HG03571 (cell line): ENCODE data around the gene GJB5.
"Not testable (repeated sequence)": the region's sequence is repeated elsewhere in the genome, so short reads cannot be mapped to it uniquely, and the experiment has no call there.

Experiments
- ATAC-seq: cut with Tn5 transposase; IDR thresholded peaks from one replicate; pipeline ENCODE4 v1.9.1; 2021; ENCODE audit not compliant: unreplicated experiment

GJB5 gene

DNA sequence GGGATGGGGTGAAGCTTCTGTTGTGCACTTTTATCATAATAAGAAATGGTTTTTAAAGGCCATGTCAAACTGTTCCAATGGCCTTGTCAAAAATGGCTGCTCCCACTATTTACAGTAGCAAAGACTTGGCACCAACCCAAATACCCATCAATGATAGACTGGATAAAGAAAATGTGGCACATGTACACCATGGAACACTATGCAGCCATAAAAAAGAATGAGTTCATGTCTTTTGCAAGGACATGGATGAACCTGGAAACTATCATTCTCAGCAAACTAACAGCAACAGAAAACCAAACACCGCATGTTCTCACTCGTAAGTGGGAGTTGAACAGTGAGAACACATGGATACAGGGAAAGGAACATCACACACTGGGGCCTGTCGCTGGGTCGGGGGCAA is 18.3 kb downstream of the GJB5 start:
- not testable (repeated sequence) for ATAC-seq

DNA sequence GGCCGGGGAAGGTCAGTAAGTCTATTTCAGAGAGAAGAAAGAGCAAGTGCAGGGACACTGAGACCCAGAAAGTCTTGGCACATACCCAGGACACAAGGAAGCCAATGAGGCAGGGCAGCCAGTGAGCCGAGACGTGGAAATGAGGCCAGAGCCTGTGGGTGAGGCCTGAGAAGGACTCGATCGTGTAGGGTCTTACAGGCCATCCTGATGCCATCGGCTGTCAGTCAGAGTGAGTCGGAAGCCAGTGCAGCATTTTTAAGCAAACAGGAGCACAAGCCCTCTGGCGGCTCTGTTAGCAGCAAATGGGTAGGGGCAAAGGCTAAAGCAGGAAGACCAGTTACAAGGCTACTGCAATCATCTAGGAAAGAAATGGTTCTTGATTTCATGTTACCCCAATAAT is 20.1 kb downstream of the GJB5 start:
- ATAC-seq = no peak

DNA sequence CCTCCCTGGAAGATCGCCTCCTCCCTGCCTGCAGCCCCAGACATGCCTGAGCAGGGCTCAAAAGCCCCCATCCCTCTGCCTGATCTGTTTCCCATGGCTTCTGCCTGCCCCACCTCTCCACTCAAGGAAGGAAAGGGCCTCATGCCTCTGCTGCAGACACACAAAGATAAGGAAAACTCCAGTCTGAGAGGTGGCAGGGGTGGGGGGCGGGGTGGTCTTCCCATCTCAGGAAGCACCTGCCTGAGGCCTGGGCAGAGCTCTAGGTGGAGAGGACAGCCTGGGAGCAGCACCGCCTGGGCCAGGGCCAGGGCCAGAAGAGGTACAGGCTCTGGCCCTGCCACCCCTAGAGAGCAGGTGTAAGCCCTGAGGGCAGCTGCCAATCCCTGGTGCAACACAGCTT is 22.1 kb downstream of the GJB5 start:
- no peak for ATAC-seq

GRCh38 chr1:34777519-34778321 is 22.9 kb downstream of the GJB5 start:
- no peak for ATAC-seq

DNA sequence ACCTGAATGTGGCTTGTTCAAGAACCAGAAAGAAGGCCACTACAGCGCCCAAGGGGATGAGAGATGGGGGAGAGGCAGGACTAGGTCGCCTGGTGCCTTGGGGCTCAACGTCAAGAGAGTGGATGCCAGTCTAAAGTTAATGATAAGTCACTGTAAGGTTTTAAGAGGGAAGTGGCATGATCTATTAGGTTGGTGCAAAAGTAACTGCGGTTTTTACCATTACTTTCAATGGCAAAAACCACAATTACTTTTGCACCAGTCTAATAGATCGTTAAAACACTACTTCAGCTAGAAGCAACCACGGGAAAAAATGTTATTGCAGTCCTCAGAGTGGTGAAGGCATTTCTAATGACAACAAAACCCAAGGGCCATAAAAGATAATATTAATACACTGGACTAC is 23.5 kb downstream of the GJB5 start:
- ATAC-seq = no peak

GRCh38 chr1:34779005-34779404 is 24.2 kb downstream of the GJB5 start:
- no peak for ATAC-seq

DNA sequence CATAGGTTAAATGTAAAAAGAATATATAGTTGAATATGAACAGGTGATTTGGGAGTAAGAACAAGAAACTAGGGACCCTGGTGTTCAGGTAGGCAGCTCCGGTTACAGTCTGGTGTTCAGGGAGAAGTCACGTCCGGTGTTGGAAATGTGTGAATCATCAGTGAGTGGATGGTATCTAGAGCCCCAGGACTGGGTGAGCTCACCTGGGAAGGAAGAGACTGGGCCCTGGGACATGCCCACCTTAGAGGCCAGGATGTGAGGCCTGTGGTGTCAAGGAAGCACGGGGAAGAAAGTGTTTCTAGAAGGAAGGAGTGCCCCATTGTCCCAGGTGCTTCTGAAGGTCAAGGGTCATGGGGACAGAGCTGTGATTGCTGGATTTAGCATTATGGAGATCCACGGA is 24.7 kb downstream of the GJB5 start:
- ATAC-seq = no peak

DNA sequence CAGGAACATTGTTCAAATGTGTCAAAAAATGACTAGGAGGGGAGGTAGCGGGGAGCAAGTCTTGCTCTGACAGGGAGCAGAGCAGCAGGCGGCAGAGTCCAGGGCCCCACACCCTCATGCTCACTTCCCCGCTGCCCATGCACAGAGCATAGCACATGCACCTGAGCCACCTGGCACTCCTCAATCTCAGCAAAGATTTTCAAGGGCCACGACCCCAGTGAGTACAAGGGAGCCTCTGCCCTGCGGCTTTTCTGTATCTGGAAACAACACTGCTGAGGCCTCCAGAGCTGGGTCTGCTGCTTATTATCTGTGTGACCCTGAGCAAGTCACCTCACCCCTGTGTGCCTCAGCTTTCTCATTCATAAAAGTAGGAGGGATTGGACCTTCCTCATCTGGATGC is 25.1 kb downstream of the GJB5 start:
- ATAC-seq = no peak

DNA sequence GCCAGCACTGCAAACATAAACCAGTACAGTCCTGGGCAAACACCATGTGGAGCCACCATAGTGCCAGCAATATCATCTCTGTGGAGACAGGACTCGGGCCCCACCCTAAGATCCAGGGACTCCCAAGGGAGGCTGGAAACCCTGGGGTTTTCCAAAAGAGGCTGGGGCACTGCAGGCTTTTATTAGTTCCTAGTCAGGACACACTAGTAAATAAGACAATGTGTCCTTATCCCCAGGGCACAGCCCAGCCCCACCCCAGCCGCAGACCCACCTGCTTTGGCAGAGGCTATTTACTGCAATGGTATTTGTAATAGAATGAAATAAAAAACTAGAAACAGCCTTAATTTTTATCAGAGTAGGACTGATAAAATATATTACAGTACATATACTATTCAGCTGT is 25.7 kb downstream of the GJB5 start:
- ATAC-seq = no peak

DNA sequence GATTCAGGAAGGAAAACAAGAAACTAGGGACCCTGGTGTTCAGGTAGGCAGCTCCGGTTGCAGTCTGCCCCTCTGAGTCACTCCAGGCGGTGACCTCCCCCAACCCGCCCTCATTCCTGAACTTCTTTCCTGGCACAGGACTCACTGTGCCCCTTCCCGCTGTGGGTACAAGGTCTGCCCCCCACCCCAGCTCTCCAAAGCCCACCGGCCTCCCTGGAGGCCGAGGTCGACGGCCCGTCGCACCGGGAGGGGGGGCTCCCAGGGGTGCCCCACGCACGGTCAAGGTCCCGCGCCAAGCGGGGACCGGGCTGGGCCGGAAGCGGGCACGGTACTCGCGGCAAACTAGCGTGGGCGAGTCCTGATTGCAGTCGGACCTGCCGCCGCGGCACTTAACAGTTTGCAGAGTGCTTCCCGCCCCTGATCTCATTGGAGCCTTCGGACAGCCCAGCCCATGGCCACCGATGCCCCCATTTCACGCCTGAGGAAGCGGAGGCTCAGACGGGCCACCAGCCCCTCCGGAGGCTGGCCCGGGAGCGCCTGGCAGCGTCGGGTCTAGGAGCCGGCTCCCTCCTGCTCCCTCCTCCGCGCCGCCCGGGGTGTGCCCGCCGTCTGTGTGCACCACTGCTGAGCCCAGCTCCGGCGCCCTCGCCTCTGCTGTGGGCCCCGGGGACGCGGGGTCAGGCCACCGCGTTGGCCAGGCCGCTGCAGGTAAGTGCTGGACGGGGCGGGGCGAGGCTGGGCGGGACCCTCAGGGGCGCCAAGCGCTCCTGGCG is 26.4 kb downstream of the GJB5 start, which contains the start of gene GJB3:
TSS of gene GJB3 (plus strand) at position 144 of the 773 bp plus-strand sequence. CDS start 3,549 bp downstream, outside the sequence.
- ATAC-seq = no peak

GRCh38 chr1:34781844-34782391 is 27.1 kb downstream of the GJB5 start:
- no peak for ATAC-seq

DNA sequence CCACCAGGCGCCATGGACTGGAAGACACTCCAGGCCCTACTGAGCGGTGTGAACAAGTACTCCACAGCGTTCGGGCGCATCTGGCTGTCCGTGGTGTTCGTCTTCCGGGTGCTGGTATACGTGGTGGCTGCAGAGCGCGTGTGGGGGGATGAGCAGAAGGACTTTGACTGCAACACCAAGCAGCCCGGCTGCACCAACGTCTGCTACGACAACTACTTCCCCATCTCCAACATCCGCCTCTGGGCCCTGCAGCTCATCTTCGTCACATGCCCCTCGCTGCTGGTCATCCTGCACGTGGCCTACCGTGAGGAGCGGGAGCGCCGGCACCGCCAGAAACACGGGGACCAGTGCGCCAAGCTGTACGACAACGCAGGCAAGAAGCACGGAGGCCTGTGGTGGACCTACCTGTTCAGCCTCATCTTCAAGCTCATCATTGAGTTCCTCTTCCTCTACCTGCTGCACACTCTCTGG is 29.9 kb downstream of the GJB5 start:
- ATAC-seq = no peak

DNA sequence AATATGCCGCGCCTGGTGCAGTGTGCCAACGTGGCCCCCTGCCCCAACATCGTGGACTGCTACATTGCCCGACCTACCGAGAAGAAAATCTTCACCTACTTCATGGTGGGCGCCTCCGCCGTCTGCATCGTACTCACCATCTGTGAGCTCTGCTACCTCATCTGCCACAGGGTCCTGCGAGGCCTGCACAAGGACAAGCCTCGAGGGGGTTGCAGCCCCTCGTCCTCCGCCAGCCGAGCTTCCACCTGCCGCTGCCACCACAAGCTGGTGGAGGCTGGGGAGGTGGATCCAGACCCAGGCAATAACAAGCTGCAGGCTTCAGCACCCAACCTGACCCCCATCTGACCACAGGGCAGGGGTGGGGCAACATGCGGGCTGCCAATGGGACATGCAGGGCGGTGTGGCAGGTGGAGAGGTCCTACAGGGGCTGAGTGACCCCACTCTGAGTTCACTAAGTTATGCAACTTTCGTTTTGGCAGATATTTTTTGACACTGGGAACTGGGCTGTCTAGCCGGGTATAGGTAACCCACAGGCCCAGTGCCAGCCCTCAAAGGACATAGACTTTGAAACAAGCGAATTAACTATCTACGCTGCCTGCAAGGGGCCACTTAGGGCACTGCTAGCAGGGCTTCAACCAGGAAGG is 30.5 kb downstream of the GJB5 start:
- no peak for ATAC-seq

- ATAC-seq = no peak
These were observed 31.1 kb downstream of the GJB5 start for GRCh38 chr1:34785875-34786470.

DNA sequence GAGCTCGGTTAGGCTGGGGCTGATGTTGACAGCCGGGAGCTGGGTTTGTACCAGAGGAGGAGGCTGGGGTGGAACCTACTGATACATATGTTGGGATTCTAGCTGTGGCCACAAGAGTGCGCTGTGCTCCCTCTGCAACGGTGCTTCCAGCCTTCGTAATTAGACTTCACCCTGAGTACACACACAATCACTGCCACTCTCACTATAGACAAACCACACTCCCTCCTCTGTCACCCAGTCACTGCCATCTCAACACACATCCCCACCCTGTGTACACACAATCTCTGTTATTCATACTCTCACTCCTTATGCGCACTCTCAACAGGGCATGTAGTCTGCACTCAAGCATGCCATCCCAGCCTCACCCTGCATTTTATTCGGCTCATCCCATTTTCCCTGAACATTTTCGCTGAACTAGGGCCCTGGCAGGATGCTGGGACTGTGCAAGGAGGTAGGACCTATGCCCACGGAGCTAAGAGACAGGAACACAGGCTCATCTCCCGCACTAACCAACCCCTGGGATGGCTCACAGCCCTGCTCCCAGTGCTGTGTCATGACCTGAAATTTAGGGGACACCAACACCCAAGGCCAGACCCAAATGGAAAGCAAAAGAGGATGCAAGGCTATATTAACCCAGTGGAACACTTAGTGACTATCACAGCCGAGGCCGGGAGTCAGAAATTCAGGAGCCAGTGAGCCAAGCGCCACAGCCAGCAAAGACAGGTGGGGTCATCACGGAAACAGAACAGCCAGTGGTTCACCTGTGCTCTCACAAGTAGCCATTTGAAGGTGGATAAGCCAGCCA is 31.9 kb downstream of the GJB5 start:
- peak; percentile 68 for ATAC-seq

- ATAC-seq = no peak
These were observed 32.9 kb downstream of the GJB5 start for GRCh38 chr1:34787461-34788420.

- ATAC-seq = no peak
These were observed 36.1 kb downstream of the GJB5 start for GRCh38 chr1:34790985-34791384.

DNA sequence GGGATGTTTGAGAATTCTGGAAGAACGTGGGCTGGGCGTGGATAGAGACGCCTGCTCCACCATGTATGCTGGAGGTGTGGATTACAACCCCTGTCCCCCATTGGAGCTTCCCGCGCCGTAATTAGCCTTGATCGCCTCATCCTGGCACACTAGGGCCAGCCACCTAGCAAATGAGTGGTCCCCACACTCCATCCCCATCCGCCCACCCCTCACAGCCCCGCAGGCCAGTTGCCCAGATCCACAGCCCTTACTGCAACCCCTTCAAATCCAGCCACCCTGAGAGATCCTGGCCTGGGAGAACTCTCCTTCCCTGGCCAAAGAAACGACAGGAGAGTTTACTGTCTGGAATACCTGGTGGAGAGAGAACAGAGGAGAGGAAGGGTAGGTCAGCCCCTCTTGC is 37.6 kb downstream of the GJB5 start:
- ATAC-seq = no peak
